Liver (tissue), 9 donors: ENCODE measurements around the gene DEDD2. TPM values are rescaled to one million over a fixed set of nuclear protein-coding genes. Genes with fewer than 3 reads are reported as not detected.

Experiments used
- DNase-seq: peaks from one replicate; pipeline ENCODE4 v3.0.0-alpha.2; 2017; ENCODE audit warnings: low spot score
- H3K27ac ChIP-seq, 2 donors: one replicate each; pipeline ENCODE4 v1.7.0; 2013; ENCODE audit warnings: inconsistent platforms in 2 of 2, low read length in 2 of 2, control low read depth in 1 of 2, low read depth in 1 of 2, mild to moderate bottlenecking in 1 of 2
- H3K27me3 ChIP-seq, 4 donors: one replicate each; pipeline versions ENCODE4 v1.6.1 to v1.7.0; 2013; ENCODE audit warnings: low read length in 3 of 4, inconsistent platforms in 1 of 4, mild to moderate bottlenecking in 1 of 4, moderate library complexity in 1 of 4; ENCODE audit not compliant: control insufficient read depth in 4 of 4, insufficient read depth in 4 of 4
- H3K36me3 ChIP-seq, 4 donors: one replicate each; pipeline versions ENCODE4 v1.6.1 to v1.7.0; 2013; ENCODE audit warnings: low read length in 3 of 4, mild to moderate bottlenecking in 3 of 4, low read depth in 1 of 4, moderate library complexity in 1 of 4; ENCODE audit not compliant: control insufficient read depth in 4 of 4, insufficient read depth in 3 of 4
- H3K4me1 ChIP-seq, 4 donors: one replicate each; pipeline versions ENCODE4 v1.6.1 to v1.7.0; 2013; ENCODE audit warnings: low read length in 3 of 4, mild to moderate bottlenecking in 3 of 4, moderate library complexity in 1 of 4; ENCODE audit not compliant: control insufficient read depth in 4 of 4, insufficient read depth in 4 of 4
- H3K4me3 ChIP-seq, 3 donors: one replicate each; pipeline versions ENCODE4 v1.6.1 to v1.7.0; 2013; ENCODE audit warnings: low read length in 3 of 3, control low read depth in 1 of 3, low read depth in 1 of 3, mild to moderate bottlenecking in 1 of 3
- H3K9ac ChIP-seq, 2 donors: one replicate each; pipeline ENCODE4 v1.7.0; 2013; ENCODE audit warnings: low read length in 2 of 2, mild to moderate bottlenecking in 2 of 2, moderate library complexity in 2 of 2, control low read depth in 1 of 2, low read depth in 1 of 2
- H3K9me3 ChIP-seq, 4 donors: one replicate each; pipeline versions ENCODE4 v1.6.1 to v1.7.0; 2013; ENCODE audit warnings: low read length in 3 of 4; ENCODE audit not compliant: control insufficient read depth in 4 of 4
- ATF3 ChIP-seq: IDR thresholded peaks from 2 replicates; pipeline ENCODE4 v1.6.1; 2016; ENCODE audit warnings: antibody characterized with exemption
- EGR1 ChIP-seq, 2 donors: IDR thresholded peaks; 2 replicates each; pipeline ENCODE4 v1.6.1; 2016 to 2018; ENCODE audit warnings: antibody characterized with exemption in 2 of 2, low read depth in 2 of 2
- FOXA1 ChIP-seq: IDR thresholded peaks from 2 replicates; pipeline ENCODE4 v1.6.1; 2016; ENCODE audit warnings: antibody characterized with exemption
- GABPA ChIP-seq, 2 donors: IDR thresholded peaks in 1 of 2; conservative IDR thresholded peaks in 1 of 2; 2 replicates each; pipeline ENCODE4 v1.6.1; 2016; ENCODE audit warnings: antibody characterized with exemption in 2 of 2, mild to moderate bottlenecking in 1 of 2, moderate library complexity in 1 of 2
- HNF4A ChIP-seq, 2 donors: conservative IDR thresholded peaks; 2 replicates each; pipeline ENCODE4 v1.6.1; 2016; ENCODE audit warnings: antibody characterized with exemption in 2 of 2, mild to moderate bottlenecking in 2 of 2
- HNF4G ChIP-seq: IDR thresholded peaks from 2 replicates; pipeline ENCODE4 v1.6.1; 2016; ENCODE audit warnings: antibody characterized with exemption
- JUND ChIP-seq, 2 donors: IDR thresholded peaks; 2 replicates each; pipeline ENCODE4 v1.6.1; 2016; ENCODE audit warnings: antibody characterized with exemption in 2 of 2
- MAX ChIP-seq: IDR thresholded peaks from 2 replicates; pipeline ENCODE4 v1.6.1; 2016; ENCODE audit warnings: antibody characterized with exemption
- NR2F2 ChIP-seq: IDR thresholded peaks from 2 replicates; pipeline ENCODE4 v1.6.1; 2016; ENCODE audit warnings: antibody characterized with exemption
- RAD21 ChIP-seq, 2 donors: IDR thresholded peaks; 2 replicates each; pipeline ENCODE4 v1.6.1; 2016; ENCODE audit warnings: antibody characterized with exemption in 2 of 2, mild to moderate bottlenecking in 2 of 2
- REST ChIP-seq: IDR thresholded peaks from 2 replicates; pipeline ENCODE4 v1.6.1; 2016; ENCODE audit warnings: antibody characterized with exemption, mild to moderate bottlenecking
- RXRA ChIP-seq, 2 donors: IDR thresholded peaks; 2 replicates each; pipeline ENCODE4 v1.6.1; 2017 to 2018; ENCODE audit warnings: antibody characterized with exemption in 2 of 2, mild to moderate bottlenecking in 1 of 2
- TAF1 ChIP-seq: conservative IDR thresholded peaks from 2 replicates; pipeline ENCODE4 v1.6.1; 2016; ENCODE audit warnings: antibody characterized with exemption, mild to moderate bottlenecking
- YY1 ChIP-seq: IDR thresholded peaks from 2 replicates; pipeline ENCODE4 v1.6.1; 2016; ENCODE audit warnings: antibody characterized with exemption, mild to moderate bottlenecking
- ZBTB33 ChIP-seq: IDR thresholded peaks from 2 replicates; pipeline ENCODE4 v1.6.1; 2016; ENCODE audit warnings: antibody characterized with exemption
- WGBS: extraction: QIAGEN DNeasy Blood & Tissue Kit; methylation state at CpG from one replicate; pipeline ENCODE4 v1.1.7; 2013; 5-methylcytosine and 5-hydroxymethylcytosine counted together
- polyA plus RNA-seq, 2 donors: library from polyadenylated mRNA; stranded (reverse) in 1 of 2; unstranded in 1 of 2; fragments of 200-250 nt in 1 of 2; fragments of >200 nt in 1 of 2; fragmentation: Nextera tagmentation in 1 of 2; extraction: Ambion mirVana in 1 of 2; gene quantifications; one replicate each; pipeline versions ENCODE4 v1.2.1 to v1.2.3, GENCODE V29; 2013 to 2015
- total RNA-seq, 2 donors: library from RNA; depleted of rRNA; stranded (reverse); fragments of >200 nt; gene quantifications; one replicate each; pipeline ENCODE4 v1.2.3, GENCODE V29; 2014
- donor health status: healthy.
- donor health status: healthy.
- donor health status: healthy.
- donor health status: healthy.
- donor health status: healthy.

The DEDD2 gene
- total and polyA plus RNA-seq, 4 donors, result 9.6 to 47.1 (median 16.4) TPM

GRCh38 chr19:42191330-42191729 is 26.1 kb downstream of the DEDD2 start:
- H3K9ac ChIP-seq, result no peak overlapping the region
- H3K4me1 ChIP-seq, result no peaks in the 10 kb centered on the region
- H3K9me3 ChIP-seq, result peaks cover 0 to 5% (median 3%) of the 10 kb centered on the region in 4 donors
- no peaks in the 10 kb centered on the region for H3K27me3 ChIP-seq
- WGBS, result 76% methylated on average over 1 of the region's 1 CpG
- no peak overlapping the region for H3K27ac ChIP-seq
- no peak for DNase-seq
- H3K36me3 ChIP-seq, result no peaks in the 10 kb centered on the region
- TF ChIP-seq FOXA1, result no peak
- no peak for TF ChIP-seq RAD21 (IDR thresholded peaks at IDR 0.05)
- TF ChIP-seq HNF4G, result no peak
- TF ChIP-seq RXRA (IDR thresholded peaks at IDR 0.05), result no peak
- TF ChIP-seq YY1, result no peak
- TF ChIP-seq ZBTB33, result no peak
- TF ChIP-seq HNF4A (conservative IDR thresholded peaks at IDR 0.05), result no peak
- TF ChIP-seq EGR1 (IDR thresholded peaks at IDR 0.05; ENCODE audit: low read depth in 2 of 2), result no peak
- no peak for TF ChIP-seq MAX
- no peak for TF ChIP-seq GABPA (IDR thresholded peaks at IDR 0.05 in 1 of 2, conservative IDR thresholded peaks at IDR 0.05 in 1 of 2)
- no peak for TF ChIP-seq ATF3
- no peak for TF ChIP-seq JUND (IDR thresholded peaks at IDR 0.05)
- H3K4me3 ChIP-seq, result no peak overlapping the region

GRCh38 chr19:42189133-42189532 is 28.3 kb downstream of the DEDD2 start:
- Histone ChIP-seq H3K4me1 (peaks cover 0 to 4% (median 0%) of the 10 kb centered on the region in 4 donors), H3K9me3 (peaks cover 0 to 5% (median 3%) of the 10 kb centered on the region in 4 donors), H3K27me3 (no peaks in the 10 kb centered on the region), H3K27ac (no peak overlapping the region), H3K9ac (no peak overlapping the region), H3K4me3 (no peak overlapping the region), H3K36me3 (no peaks in the 10 kb centered on the region)
- DNase-seq, result no peak
- WGBS, result 82% methylated on average over 3 of the region's 3 CpGs
- TF ChIP-seq FOXA1 (no peak), REST (no peak), NR2F2 (no peak), TAF1 (no peak), RAD21 (IDR thresholded peaks at IDR 0.05) (no peak)
